Measurements from ENCODE around the gene EPAS1.
"Not testable (repeated sequence)": the region's sequence is repeated elsewhere in the genome, so short reads cannot be mapped to it uniquely, and the experiment has no call there.

EPAS1 gene

GRCh38 chr2:46386763-46387162, 89.6 kb downstream of the EPAS1 start:
- no peak for DNase-seq

DNA sequence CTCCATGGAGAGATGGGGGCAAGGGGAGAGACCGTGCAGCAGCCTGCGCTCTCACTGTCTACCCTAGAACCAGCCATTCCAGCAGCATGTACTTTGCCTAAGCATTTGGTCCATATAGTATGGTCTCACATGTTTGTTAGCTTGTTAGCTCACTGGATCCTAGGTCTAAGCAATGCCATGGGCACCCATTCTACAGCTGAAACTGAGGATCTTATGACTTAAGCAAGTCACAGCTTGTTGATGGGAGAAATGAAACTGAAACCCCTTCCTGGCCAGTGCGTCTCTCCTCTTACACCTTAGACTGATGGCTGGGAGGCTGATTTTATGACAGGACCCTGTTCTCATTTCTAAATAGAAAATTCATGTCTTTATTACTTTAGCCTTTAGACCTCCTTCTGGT, 90.1 kb downstream of the EPAS1 start:
- no peak for DNase-seq

DNA sequence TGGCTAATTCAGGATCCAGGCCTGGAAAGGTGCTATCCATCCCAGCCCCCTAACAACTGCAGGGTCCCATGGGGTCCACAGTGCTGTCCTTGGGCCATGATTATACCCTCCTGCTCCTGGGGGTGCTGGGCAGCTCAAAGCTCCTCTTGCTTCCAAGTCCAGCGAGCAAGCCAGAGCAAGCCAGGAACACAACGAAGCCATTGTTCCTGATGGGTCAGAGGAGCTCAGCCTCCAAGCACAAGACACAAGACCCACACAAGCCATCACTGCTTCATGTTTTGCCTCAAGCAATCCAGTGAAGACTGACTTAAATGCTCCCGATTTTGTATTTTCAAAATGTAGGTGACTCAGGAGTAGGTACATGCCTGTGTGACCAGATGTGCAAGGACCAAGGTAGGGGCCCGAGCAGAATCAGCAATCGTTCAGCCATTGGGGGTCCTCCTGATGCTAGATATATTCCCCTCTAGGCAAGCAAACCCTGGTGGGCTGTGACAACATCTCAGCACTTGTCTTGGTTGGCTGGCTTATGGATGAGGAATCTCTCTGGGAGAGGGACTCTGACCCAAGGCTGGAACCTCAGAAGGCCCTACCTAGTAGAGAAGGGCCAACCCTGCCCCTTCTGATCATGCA, 90.8 kb downstream of the EPAS1 start:
- no peak for DNase-seq

DNA sequence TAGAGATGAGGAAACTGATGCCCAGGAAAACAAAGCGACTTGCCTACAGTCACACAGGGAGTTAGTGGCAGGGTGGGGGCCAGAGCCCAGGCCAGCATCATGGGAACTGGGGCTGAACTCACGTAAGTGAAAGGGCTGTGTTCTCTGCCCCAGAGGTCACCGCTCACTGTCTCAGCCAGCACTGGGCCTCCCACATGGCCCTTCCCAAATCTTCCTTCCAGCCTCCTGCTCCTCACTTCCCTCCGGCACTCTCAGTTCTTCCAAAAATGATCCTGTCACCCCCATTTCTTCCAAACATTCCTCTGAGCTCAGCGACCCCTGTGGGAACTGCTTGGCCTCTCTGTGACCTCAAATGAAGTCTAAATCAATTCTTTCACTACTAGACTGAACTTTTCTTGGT, 91.7 kb downstream of the EPAS1 start:
- DNase-seq: no peak

DNA sequence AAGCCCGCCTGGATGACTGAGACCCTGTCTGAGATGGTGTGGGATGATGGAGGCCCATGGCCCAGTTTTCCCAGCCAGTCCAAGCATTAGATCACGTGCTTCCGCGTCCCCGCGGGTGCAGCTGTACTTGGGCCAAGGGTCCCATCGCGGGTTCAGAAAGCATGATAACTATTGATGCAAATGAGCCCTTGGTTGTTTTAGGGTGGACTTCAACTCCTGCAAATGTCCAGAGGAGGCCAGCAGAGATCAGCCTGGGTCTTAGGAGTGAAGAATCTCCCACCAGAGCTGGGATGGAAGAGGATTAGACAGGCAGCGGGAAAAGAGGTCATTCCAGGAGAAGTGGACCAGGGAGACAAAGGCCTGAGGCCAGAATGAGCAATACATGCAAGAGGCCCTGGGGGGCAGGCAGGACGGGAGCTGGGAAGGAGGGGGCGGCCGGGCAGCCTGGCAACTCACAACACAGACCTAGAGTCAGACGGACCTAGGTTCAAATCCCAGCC, 92.3 kb downstream of the EPAS1 start:
- no peak for DNase-seq

GRCh38 chr2:46390036-46390435, 92.8 kb downstream of the EPAS1 start:
- DNase-seq: no peak

DNA sequence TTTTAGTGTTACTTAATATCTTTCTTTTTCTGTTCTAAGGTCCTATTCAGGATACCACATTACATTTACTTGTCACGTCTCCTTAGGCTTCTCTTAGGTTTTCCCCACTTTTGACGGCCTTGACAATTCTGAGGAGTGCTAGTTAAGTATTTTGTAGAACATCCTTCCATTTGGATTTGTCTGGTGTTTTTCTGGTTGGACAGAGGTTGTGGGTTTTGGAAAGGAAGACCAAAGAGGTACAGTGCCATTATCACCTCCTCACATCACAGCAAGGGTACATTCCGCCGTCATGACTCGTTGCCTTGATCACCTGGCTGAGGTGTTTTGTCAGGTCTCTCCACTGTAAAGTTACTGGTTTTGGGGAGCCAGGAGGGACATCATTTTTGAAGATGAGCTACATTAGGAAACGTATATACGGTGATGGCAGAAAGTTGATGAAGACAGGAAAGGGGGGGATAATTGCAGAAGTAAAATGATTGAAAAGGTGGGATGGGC, 93.7 kb downstream of the EPAS1 start:
- DNase-seq: no peak

DNA sequence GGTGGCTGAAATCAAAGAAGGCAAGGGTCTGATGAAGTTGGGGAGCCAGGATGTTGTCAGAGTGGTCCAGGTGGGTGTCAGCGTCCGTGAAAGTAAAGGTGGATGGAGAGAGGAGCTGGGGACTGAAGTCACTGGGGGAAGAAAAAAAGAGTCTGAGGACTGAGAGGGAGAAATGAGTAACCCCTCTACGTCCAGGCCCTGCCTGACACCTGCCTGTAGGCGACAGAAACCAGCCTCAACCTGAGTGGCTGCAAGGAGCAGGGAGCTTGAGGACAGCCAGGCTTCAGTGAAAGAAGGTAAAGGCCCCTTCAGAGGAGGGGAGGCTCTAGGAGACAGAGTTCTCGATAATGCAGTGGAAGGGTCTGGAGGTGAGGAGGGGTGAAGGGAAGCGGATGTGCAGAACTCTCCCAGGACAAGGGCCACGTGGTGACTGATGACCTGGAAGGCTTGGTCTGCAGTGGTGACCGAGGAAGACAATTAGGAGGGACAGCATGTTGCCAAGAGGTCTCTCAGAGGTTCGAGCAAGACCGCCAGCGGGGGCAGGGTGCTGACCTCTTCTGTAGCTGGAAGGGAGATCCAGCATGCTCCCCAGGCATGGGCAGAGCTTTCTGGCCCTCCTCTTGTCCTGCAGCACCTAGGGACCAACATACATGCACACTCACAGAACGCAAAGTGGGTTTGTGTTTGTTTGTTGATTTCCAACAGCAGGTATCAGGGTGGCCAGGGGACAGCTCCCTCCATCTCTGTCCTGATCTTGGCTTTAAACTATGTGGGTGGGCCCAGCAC, 95.5 kb downstream of the EPAS1 start:
- DNase-seq: no peak

- DNase-seq: no peak
Measured at GRCh38 chr2:46393347-46393820, 96.2 kb downstream of the EPAS1 start.

DNA sequence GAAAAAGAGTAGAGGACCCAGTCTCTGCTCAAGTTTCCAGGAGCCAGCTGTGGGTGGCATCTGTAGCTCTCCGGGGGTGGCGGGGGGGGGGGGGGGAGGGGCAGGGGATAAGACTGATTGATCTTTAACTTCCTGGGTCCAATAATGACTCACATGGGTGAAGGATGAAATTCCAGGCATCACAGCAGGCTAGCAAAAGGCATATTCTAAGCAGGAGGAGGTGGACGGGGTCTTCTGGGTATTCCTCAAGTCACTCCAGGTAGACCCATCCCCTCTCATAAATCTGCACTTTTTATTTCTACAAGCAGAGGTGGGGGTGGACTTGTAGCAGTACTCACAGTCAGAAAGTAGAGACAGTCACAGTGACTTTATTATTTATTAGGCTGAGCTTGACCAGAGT, 96.7 kb downstream of the EPAS1 start:
- no peak for DNase-seq

DNA sequence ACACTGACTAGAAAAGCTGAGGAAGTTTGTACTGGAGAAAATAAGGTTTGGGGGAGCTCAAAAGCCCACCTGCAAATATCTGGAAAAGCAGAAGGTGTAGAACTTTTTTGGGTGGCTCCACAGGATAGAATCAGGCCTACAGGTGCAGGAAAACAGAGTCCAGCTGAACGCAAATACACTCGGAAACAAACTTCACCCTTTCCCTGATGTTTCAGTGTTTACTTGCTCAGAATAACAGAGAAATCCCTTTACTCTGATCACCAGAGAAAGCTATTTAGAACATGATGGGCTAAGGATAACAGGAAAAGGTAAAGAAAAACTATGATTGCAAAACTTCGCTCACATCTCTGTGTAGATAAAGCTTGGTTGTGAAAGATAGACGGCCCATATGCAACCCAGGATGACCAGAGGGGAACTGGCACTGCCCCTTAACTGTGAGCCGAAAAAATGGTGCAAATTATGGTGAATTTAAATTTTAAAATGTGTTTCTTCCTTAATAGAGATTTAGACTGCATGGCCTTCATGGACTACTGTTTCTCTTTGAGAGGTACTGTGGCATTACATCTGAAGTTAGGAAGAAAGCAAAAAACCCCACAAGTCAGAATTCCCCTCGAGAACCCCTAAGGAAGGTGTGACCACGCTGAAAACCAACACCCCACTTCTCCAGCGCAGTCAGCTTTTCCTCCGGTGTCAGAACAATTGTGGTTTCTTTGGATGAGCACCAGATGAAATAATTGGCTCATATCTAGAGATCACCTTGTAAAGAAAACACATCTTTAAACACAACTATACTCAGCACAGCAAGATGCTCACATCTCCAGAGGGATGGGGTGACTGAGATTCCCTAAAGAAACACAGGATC, 97.7 kb downstream of the EPAS1 start:
- DNase-seq: no peak

GRCh38 chr2:46395730-46396129, 98.5 kb downstream of the EPAS1 start:
- DNase-seq: not testable (repeated sequence)

- no peak for DNase-seq
Measured at GRCh38 chr2:46400016-46400415, 102.8 kb downstream of the EPAS1 start.

DNA sequence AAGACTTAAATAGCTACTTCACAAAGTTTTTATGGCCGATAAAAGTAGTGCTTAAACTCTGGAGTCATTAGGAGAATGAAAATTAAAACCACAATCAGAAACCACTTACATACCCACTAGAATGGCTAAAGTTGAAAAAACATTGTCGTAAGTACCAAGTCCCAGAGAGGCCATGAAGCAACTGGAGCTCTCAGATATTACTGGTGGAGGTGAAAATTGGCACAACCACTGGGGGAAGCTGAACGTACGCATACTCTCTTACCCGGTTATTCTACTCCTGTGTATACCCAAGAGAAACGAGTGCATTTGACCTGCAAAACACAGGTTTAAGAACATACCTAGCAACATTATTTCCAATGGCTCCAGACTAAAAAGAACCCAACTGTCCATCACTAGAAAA, 105.7 kb downstream of the EPAS1 start:
- no peak for DNase-seq

DNA sequence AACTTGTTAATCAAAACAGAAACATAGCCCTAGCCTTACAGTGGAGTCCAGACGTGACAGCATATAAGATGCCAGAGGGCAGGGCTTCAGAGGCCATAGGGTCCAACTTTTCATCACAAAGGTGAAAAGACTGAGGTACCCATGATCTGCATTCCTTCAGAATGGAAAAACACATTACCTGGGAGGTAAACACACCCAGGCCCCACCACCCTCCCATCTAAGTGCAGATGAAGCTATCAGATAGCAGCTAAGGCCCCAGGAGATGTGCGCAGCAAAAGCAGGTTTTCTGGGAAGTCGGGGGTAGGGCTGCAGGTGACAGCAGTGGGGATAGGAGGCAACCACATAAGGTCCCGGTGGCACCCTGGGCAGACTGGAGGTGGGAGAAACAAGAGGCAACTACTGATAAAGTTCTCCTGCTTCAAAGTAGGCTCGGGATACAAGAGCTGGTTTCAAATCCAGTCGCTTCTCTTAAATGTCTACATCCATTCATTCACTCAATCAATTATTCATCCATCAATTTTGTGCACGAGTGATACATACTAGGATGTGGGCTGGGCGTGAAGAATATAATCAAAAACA, 107.1 kb downstream of the EPAS1 start:
- no peak for DNase-seq

DNA sequence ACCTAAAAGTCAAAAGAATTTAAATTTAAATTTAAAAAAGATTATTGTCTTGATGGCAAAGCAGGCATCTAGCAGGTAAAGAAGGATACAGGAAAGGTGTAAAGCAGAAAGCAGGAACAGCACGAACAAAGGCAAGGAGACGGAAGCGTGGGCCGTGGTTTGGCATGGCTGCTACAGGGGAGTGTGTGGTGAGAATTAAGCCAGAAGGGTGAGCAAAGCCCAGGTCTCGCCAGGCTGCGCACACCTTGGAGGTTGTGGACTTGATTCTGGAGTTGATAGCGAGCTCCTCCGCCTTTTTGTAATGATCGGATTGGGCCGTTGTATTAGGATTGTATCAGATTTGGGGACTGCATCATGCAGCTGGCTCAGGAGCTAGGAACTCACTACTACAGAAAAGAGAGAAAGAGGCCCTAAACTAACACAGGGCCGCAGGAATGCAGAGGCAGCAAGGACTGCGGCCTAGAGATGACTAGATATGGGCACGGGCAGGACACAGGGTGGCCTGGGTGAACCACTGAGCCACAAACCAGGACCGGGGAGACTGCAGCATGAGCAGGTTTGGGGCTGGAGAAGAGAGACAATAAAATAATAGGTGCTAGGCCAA, 110.7 kb downstream of the EPAS1 start:
- DNase-seq: no peak

GRCh38 chr2:46409756-46410155, 112.5 kb downstream of the EPAS1 start:
- DNase-seq: no peak

DNA sequence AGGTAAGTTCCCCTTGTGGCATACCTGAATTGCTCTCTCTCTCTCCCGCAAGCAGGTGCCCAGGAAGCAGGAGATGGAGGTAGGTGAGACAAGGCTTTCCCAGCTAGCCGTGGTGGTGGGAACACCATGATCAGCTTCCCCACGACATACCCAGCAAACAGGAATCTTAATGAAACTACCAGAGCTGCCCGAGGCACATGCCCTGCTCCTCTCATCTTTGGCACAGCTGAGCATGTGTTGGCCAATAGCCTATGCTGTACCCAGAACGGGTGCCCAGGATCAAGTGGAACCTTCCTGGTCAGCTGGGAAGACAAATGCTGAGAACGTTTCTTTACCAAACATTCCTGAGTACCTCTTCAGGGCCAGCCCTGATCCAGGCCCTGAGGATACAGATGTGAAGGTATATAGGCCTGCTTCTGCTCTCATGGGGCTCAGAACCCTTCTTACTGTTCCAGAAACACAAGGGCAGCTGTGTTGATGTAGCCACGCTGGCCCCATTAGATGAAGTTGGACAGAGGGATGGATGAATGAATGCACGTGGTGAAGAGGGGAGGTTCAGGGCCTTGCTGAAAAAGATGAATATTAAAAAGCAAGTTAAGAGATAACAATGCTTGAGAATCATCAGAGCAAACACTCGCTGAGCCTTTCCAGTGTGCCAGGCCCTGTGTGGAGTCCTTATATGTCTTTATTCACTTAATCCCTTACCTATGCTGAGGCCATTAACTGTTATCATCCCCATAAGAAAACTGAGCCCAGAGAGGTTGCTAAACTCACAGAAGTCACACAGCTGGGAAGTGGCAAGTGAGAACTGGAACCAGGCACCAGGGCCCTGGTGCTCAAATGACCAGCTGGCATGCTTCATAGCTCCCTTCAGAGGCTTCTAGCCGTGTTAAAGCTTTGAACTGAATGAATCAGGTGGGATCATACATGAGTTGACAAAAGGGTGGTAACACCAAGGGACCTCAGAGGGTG, 113.4 kb downstream of the EPAS1 start:
- peak; percentile 24 for DNase-seq

GRCh38 chr2:46411245-46411641, 114.0 kb downstream of the EPAS1 start:
- DNase-seq: no peak

DNA sequence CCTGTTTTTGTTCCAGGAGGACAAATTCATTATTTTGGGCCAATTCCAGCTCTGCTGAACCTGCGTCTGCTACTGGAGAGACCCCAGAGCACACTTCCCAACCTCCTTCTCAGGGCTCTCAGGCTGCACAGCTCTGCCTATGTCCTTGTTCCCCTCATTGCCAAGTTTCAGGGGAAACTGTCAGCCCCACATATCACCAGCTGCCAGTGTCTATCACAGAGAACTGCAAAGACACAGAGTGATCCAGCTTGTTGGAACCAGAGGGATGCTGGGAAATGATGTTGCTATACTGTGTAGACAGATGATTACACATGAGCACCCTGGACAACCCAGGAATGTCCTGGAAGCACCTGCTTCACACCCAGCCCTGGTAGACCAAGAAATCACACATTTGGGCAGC, 114.8 kb downstream of the EPAS1 start:
- peak; percentile 64 for DNase-seq

DNA sequence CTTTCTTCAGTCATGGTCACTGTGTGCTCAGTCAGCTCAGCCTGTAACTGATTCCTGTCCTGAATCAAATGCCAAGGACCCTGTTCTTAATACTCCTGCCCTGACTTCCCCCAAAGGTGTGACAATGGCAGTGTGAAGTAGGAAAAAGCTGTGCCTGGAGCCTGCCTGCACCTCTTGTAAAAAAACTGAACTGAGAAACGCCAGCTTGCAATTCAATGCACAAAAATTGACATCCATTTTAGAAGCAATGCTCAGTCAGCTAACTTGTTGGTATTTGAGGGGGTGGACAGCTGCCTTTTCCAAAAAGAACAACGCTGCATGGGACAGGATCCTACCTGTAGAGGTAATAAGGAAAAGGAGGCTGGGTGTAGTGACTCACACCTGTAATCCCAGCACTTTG, 115.9 kb downstream of the EPAS1 start:
- DNase-seq: no peak
